Stomach (tissue), 4 donors: ENCODE data around the gene IQGAP3.

Source experiments
- EP300 ChIP-seq: sonication (generic); formaldehyde crosslinking; IDR thresholded peaks from one replicate; pipeline ENCODE4 v1.6.1; 2017; ENCODE audit warnings: antibody characterized with exemption
- POLR2A ChIP-seq, 4 donors: fragments of 450-650 bp; IDR thresholded peaks; one replicate each; pipeline ENCODE4 v1.6.1; 2016; ENCODE audit warnings: antibody characterized with exemption in 4 of 4, control low read depth in 2 of 4, mild to moderate bottlenecking in 1 of 4, moderate library complexity in 1 of 4
- POLR2AphosphoS5 ChIP-seq, 3 donors: sonication (generic); formaldehyde crosslinking; IDR thresholded peaks; one replicate each; pipeline ENCODE4 v1.6.1; 2016; ENCODE audit warnings: antibody characterized with exemption in 3 of 3
- TF ChIP-seq, protein P1 (sequence below), 7 experiments: fragments of 450-650 bp in 4 of 7; fragments of 200-600 bp in 3 of 7; sonication (generic) in 3 of 7; IDR thresholded peaks; one replicate each; pipeline ENCODE4 v1.5.1; 2016 to 2019; ENCODE audit warnings: antibody characterized with exemption in 7 of 7, control low read depth in 2 of 7, mild to moderate bottlenecking in 1 of 7

DNA sequence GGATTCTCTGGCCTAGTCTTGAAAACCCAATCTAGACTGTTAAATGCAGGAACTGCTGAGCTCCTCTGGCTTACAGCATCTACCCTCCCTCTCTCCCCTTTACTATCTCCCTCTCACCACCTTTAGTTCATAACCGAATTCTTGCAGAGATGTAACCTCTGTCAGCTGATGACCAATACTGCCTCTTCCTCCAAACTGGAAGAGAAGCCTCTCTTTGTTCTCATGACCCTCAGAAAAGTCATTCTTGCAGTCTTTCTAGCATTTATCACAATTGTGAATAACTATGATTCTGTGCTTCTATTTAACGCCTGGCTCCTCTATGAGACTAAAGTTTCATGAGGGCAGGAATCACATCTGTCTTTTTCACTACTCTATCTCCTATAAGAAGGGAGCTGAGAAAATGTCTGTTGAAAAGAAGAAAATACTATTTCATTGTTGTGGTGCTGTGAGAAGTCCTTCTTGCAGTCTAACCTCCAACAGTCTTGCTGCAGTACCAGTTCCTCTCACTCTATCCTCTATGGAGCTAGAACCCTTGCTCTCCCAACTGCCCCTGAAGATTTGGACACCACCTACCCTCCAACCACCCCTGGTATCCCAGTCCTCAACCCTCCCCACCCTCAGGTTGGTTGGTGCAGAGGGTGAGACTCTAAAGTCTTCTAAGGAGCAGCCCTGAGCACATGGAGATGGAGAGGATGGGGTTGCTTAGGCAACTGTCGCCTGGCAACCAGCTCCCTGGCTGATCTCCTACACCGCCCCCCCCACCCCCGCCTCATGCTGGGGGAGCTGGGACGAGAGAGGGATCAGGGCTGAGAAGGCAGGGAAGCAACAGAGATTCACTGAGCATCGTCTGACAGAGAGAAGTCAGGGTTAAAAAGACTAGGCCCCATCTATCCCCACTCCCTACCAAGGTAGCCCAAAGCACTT is 85.7 kb downstream of the IQGAP3 start:
- TF ChIP-seq, protein P1, sequence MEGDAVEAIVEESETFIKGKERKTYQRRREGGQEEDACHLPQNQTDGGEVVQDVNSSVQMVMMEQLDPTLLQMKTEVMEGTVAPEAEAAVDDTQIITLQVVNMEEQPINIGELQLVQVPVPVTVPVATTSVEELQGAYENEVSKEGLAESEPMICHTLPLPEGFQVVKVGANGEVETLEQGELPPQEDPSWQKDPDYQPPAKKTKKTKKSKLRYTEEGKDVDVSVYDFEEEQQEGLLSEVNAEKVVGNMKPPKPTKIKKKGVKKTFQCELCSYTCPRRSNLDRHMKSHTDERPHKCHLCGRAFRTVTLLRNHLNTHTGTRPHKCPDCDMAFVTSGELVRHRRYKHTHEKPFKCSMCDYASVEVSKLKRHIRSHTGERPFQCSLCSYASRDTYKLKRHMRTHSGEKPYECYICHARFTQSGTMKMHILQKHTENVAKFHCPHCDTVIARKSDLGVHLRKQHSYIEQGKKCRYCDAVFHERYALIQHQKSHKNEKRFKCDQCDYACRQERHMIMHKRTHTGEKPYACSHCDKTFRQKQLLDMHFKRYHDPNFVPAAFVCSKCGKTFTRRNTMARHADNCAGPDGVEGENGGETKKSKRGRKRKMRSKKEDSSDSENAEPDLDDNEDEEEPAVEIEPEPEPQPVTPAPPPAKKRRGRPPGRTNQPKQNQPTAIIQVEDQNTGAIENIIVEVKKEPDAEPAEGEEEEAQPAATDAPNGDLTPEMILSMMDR (IDR thresholded peaks at IDR 0.05) = no peak
- TF ChIP-seq POLR2A (IDR thresholded peaks at IDR 0.05) (no peak), EP300 (no peak), POLR2AphosphoS5 (IDR thresholded peaks at IDR 0.05) (no peak)
